ENCODE results near the gene TTLL6. TPM values are rescaled to one million over a fixed set of nuclear protein-coding genes. Genes with fewer than 3 reads are reported as not detected.
"Not testable (repeated sequence)": the region's sequence is repeated elsewhere in the genome, so short reads cannot be mapped to it uniquely, and the experiment has no call there.

TTLL6 gene
- total RNA-seq = 0.07 TPM in 1 of 2 replicates, not detected in the other

- intact Hi-C loops (cut with micrococcal nuclease) = loop anchor here (1.0 kb wide), 1 partner anchor 14 kb away; the partner anchor contains the start of gene CALCOCO2
Observed at GRCh38 chr17:48816774-48817590, at the start of gene TTLL6. Gene TTLL6 (minus strand): TSS chr17:48817229. CDS start chr17:48817072, 157 bp downstream.

GRCh38 chr17:48860456-48860855 lies 43.4 kb upstream of the TTLL6 start:
- intact Hi-C loops (cut with micrococcal nuclease) = no loop called here

- intact Hi-C loops (cut with micrococcal nuclease) = no loop called here
Observed at GRCh38 chr17:48860034-48860433, 43.0 kb upstream of the TTLL6 start.

- intact Hi-C loops (cut with micrococcal nuclease) = no loop called here
Observed at GRCh38 chr17:48856122-48856821, 39.2 kb upstream of the TTLL6 start.

- intact Hi-C loops (cut with micrococcal nuclease) = loop anchor here (1.0 kb wide), 1 partner anchor 18 kb away; no protein-coding TSS in a partner anchor
Observed at GRCh38 chr17:48854774-48855476, 37.9 kb upstream of the TTLL6 start.

GRCh38 chr17:48850792-48851323 lies 33.8 kb upstream of the TTLL6 start:
- intact Hi-C loops (cut with micrococcal nuclease) = no loop called here

- intact Hi-C loops (cut with micrococcal nuclease) = no loop called here
Observed at GRCh38 chr17:48843187-48843900, 26.3 kb upstream of the TTLL6 start.

GRCh38 chr17:48842746-48843145 lies 25.7 kb upstream of the TTLL6 start:
- intact Hi-C loops (cut with micrococcal nuclease) = no loop called here

- intact Hi-C loops (cut with micrococcal nuclease) = loop anchor here (1.0 kb wide), 1 partner anchor 10 kb away; the partner anchor contains the start of gene CALCOCO2
Observed at GRCh38 chr17:48841395-48841831, 24.4 kb upstream of the TTLL6 start.

- intact Hi-C loops (cut with micrococcal nuclease) = no loop called here
Observed at GRCh38 chr17:48840441-48840840, 23.4 kb upstream of the TTLL6 start.

- intact Hi-C loops (cut with micrococcal nuclease) = loop anchor here (1.0 to 10.0 kb wide), 3 partner anchors 18 to 733 kb away; partner anchors contain the start of genes CBX1 and SNX11
Observed at GRCh38 chr17:48837458-48837857, 20.4 kb upstream of the TTLL6 start.

- intact Hi-C loops (cut with micrococcal nuclease) = loop anchor here (10.0 kb wide), 2 partner anchors 359 to 731 kb away; partner anchors contain the start of genes CBX1 and SNX11
Observed at GRCh38 chr17:48835971-48836370, 18.9 kb upstream of the TTLL6 start.

- intact Hi-C loops (cut with micrococcal nuclease) = loop anchor here (10.0 kb wide), 2 partner anchors 360 to 730 kb away; partner anchors contain the start of genes CBX1 and SNX11
Observed at GRCh38 chr17:48834973-48835372, 17.9 kb upstream of the TTLL6 start.

GRCh38 chr17:48831549-48831883 lies 14.5 kb upstream of the TTLL6 start:
- intact Hi-C loops (cut with micrococcal nuclease) = loop anchor here (1.0 to 10.0 kb wide), 5 partner anchors 10 to 727 kb away; partner anchors contain the start of genes ATP5MC1, CBX1, SNX11 and TTLL6

GRCh38 chr17:48830840-48831548 lies 14.0 kb upstream of the TTLL6 start, which contains the start of gene CALCOCO2:
Gene CALCOCO2 (plus strand): TSS chr17:48831035. CDS start chr17:48841708, 10,673 bp downstream.
- intact Hi-C loops (cut with micrococcal nuclease) = loop anchor here (1.0 to 10.0 kb wide), 5 partner anchors 10 to 726 kb away; partner anchors contain the start of genes ATP5MC1, CBX1, SNX11 and TTLL6

GRCh38 chr17:48825446-48826381 lies 8.7 kb upstream of the TTLL6 start:
- intact Hi-C loops (cut with micrococcal nuclease) = no loop called here

GRCh38 chr17:48820936-48821335 lies 3.9 kb upstream of the TTLL6 start:
- intact Hi-C loops (cut with micrococcal nuclease) = not testable (repeated sequence)

GRCh38 chr17:48819466-48819865 lies 2.4 kb upstream of the TTLL6 start:
- intact Hi-C loops (cut with micrococcal nuclease) = no loop called here

All from T-helper 2 cell treated with Interferon-gamma antibody and Interleukin-4, amounts not matched to agents 100 ng/mL and 5 ng/mL, for 36 hours (primary cell).